HEK293 (cell line): ENCODE data around the gene PWWP2B.

Experiments
- CTCF ChIA-PET: fragments of 350-600 bp; formaldehyde crosslinking; extraction: SDS; loops from one replicate; lab custom pipeline; 2021; ENCODE audit warnings: antibody characterized with exemption; lab: Yijun Ruan, JAX
- POLR2A ChIA-PET: fragments of 300-600 bp; formaldehyde crosslinking; extraction: SDS; loops from one replicate; lab custom pipeline; 2020; ENCODE audit warnings: antibody characterized with exemption, inconsistent platforms; lab: Yijun Ruan, JAX
- H3K27ac ChIP-seq: fragments of 200-500 bp; sonication (Bioruptor generic); 2 replicates; pipeline ENCODE4 v1.5.1; 2014; ENCODE audit warnings: low read depth, low read length, control low read depth, inconsistent platforms; ENCODE audit errors: extremely low read depth
- H3K36me3 ChIP-seq, 2 experiments: fragments of 200-500 bp in 1 of 2; sonication (Bioruptor generic) in 1 of 2; 1 replicate in 1 of 2; 2 replicates in 1 of 2; pipeline ENCODE4 v1.5.1; 2014 to 2017; ENCODE audit warnings: inconsistent platforms in 2 of 2, low read length in 2 of 2; ENCODE audit not compliant: control insufficient read depth in 2 of 2, insufficient read depth in 1 of 2
- H3K4me1 ChIP-seq: fragments of 200-500 bp; sonication (Bioruptor generic); 2 replicates; pipeline ENCODE4 v1.5.1; 2014; ENCODE audit warnings: mild to moderate bottlenecking, low read length, inconsistent platforms; ENCODE audit not compliant: control insufficient read depth, insufficient read depth
- H3K4me3 ChIP-seq: 2 replicates; pipeline ENCODE4 v1.5.1; 2011; ENCODE audit warnings: low read depth, mild to moderate bottlenecking, control low read depth, low read length, moderate library complexity
- H3K9me3 ChIP-seq: fragments of 200-500 bp; sonication (Bioruptor generic); 2 replicates; pipeline ENCODE4 v1.5.1; 2014; ENCODE audit warnings: low read depth, low read length, inconsistent platforms; ENCODE audit not compliant: control insufficient read depth, insufficient read depth
- KLF7 ChIP-seq: fragments of 450-650 bp; formaldehyde crosslinking; IDR thresholded peaks from 2 replicates; pipeline ENCODE4 v1.5.1; 2016; ENCODE audit warnings: missing biosample characterization, missing genetic modification characterization, borderline replicate concordance
- KLF9 ChIP-seq: fragments of 450-650 bp; formaldehyde crosslinking; IDR thresholded peaks from 2 replicates; pipeline ENCODE4 v1.5.1; 2016; ENCODE audit warnings: missing biosample characterization, missing genetic modification characterization, low read depth
- PRDM2 ChIP-seq: fragments of 450-650 bp; formaldehyde crosslinking; IDR thresholded peaks from 2 replicates; pipeline ENCODE4 v1.5.1; 2016; ENCODE audit warnings: missing biosample characterization, missing genetic modification characterization, borderline replicate concordance
- REPIN1 ChIP-seq: fragments of 450-650 bp; formaldehyde crosslinking; IDR thresholded peaks from 2 replicates; pipeline ENCODE4 v1.5.1; 2017; ENCODE audit warnings: missing biosample characterization, missing genetic modification characterization, low read depth
- SETDB1 ChIP-seq: IDR thresholded peaks from one replicate; pipeline ENCODE4 v1.6.1; 2017; ENCODE audit warnings: mild to moderate bottlenecking, low read length, moderate library complexity, mixed read lengths; ENCODE audit not compliant: insufficient read length
- TCF7L2 ChIP-seq: IDR thresholded peaks from 2 replicates; pipeline ENCODE4 v1.6.1; 2011; ENCODE audit warnings: low read depth, mild to moderate bottlenecking, inconsistent platforms, low read length, moderate library complexity, borderline replicate concordance
- ZBTB21 ChIP-seq: fragments of 450-650 bp; formaldehyde crosslinking; IDR thresholded peaks from 2 replicates; pipeline ENCODE4 v1.5.1; 2017; ENCODE audit warnings: missing biosample characterization, missing genetic modification characterization
- ZBTB48 ChIP-seq: fragments of 450-650 bp; formaldehyde crosslinking; IDR thresholded peaks from 2 replicates; pipeline ENCODE4 v1.5.1; 2016; ENCODE audit warnings: missing biosample characterization, missing genetic modification characterization
- ZBTB49 ChIP-seq: fragments of 450-650 bp; formaldehyde crosslinking; IDR thresholded peaks from 2 replicates; pipeline ENCODE4 v1.5.1; 2016; ENCODE audit warnings: missing biosample characterization, missing genetic modification characterization, low read depth
- ZBTB6 ChIP-seq: fragments of 450-650 bp; formaldehyde crosslinking; IDR thresholded peaks from 2 replicates; pipeline ENCODE4 v1.5.1; 2017; ENCODE audit warnings: missing biosample characterization, missing genetic modification characterization
- ZNF114 ChIP-seq: fragments of 450-650 bp; formaldehyde crosslinking; IDR thresholded peaks from 2 replicates; pipeline ENCODE4 v1.5.0; 2017; ENCODE audit warnings: missing biosample characterization, missing genetic modification characterization
- ZNF16 ChIP-seq: fragments of 450-650 bp; formaldehyde crosslinking; IDR thresholded peaks from 2 replicates; pipeline ENCODE4 v1.5.1; 2016; ENCODE audit warnings: low read depth, missing biosample characterization, missing genetic modification characterization
- ZNF174 ChIP-seq: fragments of 450-650 bp; formaldehyde crosslinking; IDR thresholded peaks from 2 replicates; pipeline ENCODE4 v1.5.0; 2017; ENCODE audit warnings: missing biosample characterization, mild to moderate bottlenecking, missing genetic modification characterization
- ZNF175 ChIP-seq: fragments of 450-650 bp; formaldehyde crosslinking; IDR thresholded peaks from 2 replicates; pipeline ENCODE4 v1.5.1; 2016; ENCODE audit warnings: missing biosample characterization, missing genetic modification characterization
- ZNF266 ChIP-seq: fragments of 450-650 bp; formaldehyde crosslinking; IDR thresholded peaks from 2 replicates; pipeline ENCODE4 v1.5.1; 2016; ENCODE audit warnings: missing biosample characterization, missing genetic modification characterization, low read depth
- ZNF404 ChIP-seq: fragments of 450-650 bp; formaldehyde crosslinking; IDR thresholded peaks from 2 replicates; pipeline ENCODE4 v1.5.1; 2017; ENCODE audit warnings: missing biosample characterization, missing genetic modification characterization
- ZNF473 ChIP-seq: fragments of 450-650 bp; formaldehyde crosslinking; IDR thresholded peaks from 2 replicates; pipeline ENCODE4 v1.5.1; 2017; ENCODE audit warnings: missing biosample characterization, missing genetic modification characterization
- ZNF626 ChIP-seq: fragments of 450-650 bp; sonication (Bioruptor Pico); formaldehyde crosslinking; IDR thresholded peaks from 2 replicates; pipeline ENCODE4 v1.5.1; 2018; ENCODE audit warnings: missing biosample characterization, missing genetic modification characterization, inconsistent platforms

Gene PWWP2B

GRCh38 chr10:132391676-132392020 is 5.4 kb upstream of the PWWP2B start:
- CTCF ChIA-PET: interaction anchor here (1.1 kb wide), 1 partner anchor 59 kb away, joined by 3 read pairs; no protein-coding TSS in a partner anchor
- TF ChIP-seq ZNF16 (tag by site-specific recombination) (no peak), TCF7L2 (no peak), ZNF175 (tag by site-specific recombination) (no peak), ZBTB48 (tag by site-specific recombination) (no peak), ZBTB6 (tag by site-specific recombination) (no peak), KLF9 (tag by site-specific recombination) (no peak), ZBTB21 (tag by site-specific recombination) (no peak), ZNF473 (tag by site-specific recombination) (no peak), ZNF174 (tag by site-specific recombination) (no peak), SETDB1 (no peak), ZNF114 (tag by site-specific recombination) (no peak), ZNF626 (tag by site-specific recombination) (no peak), KLF7 (tag by site-specific recombination) (no peak), PRDM2 (tag by site-specific recombination) (no peak), REPIN1 (tag by site-specific recombination) (no peak), ZBTB49 (no peak), ZNF266 (tag by site-specific recombination) (no peak), ZNF404 (tag by site-specific recombination) (no peak)
- Histone ChIP-seq H3K27ac (no peak overlapping the region), H3K4me3 (no peak overlapping the region), H3K4me1 (peaks cover 3% of the 10 kb centered on the region; the same call in 1 of the 2 replicates), H3K9me3 (no peaks in the 10 kb centered on the region), H3K36me3 (no peaks in the 10 kb centered on the region)
- POLR2A ChIA-PET: interaction anchor here (0.8 kb wide), 1 partner anchor 55 kb away, joined by 3 read pairs; no protein-coding TSS in a partner anchor
